HG03103 (cell line): ENCODE data around the gene RASA2.
"Not testable (repeated sequence)": the region's sequence is repeated elsewhere in the genome, so short reads cannot be mapped to it uniquely, and the experiment has no call there.

ENCODE experiments used
- ATAC-seq: cut with Tn5 transposase; IDR thresholded peaks from one replicate; pipeline ENCODE4 v1.9.1; 2021; ENCODE audit warnings: low read depth; ENCODE audit not compliant: unreplicated experiment

The RASA2 gene

GRCh38 chr3:141455603-141456300 is 31.1 kb upstream of the RASA2 start:
- no peak for ATAC-seq

DNA sequence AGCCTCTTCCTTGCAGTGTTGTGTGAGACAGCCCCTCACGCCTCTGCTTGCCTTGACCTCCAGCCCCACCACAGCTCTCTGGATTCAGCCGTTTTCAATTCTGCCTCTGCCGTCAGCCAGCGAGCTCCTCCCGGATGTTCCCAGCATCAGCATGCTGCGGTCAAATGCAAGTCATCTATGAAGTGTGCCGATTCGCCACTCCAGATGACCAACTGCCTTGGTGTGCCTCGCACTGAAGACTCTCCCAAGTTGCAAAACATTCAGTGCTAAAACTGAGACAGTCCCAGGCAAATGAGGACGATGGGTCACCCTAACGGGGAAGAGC is 30.6 kb upstream of the RASA2 start:
- ATAC-seq = no peak

GRCh38 chr3:141457624-141458236 is 29.1 kb upstream of the RASA2 start:
- no peak for ATAC-seq

GRCh38 chr3:141459008-141459407 is 27.8 kb upstream of the RASA2 start:
- ATAC-seq = no peak

GRCh38 chr3:141460097-141460704 is 26.6 kb upstream of the RASA2 start:
- peak; percentile 80 for ATAC-seq

DNA sequence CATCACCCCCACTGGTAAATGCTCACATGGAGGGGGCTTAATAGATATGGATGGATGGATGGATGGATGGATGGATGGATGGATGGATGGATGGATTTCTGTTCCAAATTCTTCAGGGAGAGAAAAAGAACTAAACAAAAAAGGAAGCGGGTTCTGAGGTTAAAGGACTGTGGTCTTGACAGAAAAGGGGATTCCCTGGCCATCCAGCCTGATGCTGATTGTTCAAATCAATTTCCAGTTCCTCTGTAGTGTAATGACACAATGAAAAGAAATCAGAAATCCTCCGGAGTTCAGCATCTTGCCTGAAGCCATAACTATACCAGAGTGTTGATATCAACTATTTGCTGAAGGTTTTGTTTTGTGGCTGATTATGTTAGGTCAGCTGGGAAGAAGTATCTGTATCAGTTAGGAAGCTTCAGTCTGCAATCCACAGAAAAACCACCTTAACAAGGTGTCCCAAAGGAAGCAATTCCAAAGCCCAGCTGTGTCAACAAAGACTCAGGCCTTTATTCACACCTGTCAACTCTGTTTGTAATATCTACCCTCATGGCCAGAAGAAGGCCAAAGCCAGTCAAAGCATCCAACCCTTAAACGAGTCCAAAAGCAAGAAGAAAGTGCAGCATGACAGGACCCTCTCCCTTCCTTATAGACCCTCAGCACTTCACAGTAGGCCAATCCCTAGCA is 24.5 kb upstream of the RASA2 start:
- no peak for ATAC-seq

DNA sequence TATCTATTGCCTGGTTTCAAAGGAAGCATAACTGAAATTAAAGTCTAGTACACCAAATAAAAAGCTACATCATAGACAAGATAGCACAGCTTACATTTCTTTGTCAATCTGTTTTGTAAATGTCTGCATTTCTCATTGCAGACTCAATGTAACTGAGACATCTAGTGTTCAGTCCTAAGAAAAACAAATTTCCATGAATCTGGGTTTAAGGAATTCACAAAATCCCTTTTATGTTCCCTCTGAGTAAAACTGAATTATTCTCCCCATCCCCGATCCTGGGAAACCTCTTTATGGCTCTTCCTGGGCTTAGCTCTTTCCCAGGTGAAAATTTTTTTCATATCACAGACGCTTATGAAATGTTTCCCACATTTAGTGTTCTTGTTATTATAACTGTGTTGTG is 21.6 kb upstream of the RASA2 start:
- ATAC-seq = no peak

GRCh38 chr3:141466633-141467169 is 20.1 kb upstream of the RASA2 start:
- ATAC-seq = no peak

DNA sequence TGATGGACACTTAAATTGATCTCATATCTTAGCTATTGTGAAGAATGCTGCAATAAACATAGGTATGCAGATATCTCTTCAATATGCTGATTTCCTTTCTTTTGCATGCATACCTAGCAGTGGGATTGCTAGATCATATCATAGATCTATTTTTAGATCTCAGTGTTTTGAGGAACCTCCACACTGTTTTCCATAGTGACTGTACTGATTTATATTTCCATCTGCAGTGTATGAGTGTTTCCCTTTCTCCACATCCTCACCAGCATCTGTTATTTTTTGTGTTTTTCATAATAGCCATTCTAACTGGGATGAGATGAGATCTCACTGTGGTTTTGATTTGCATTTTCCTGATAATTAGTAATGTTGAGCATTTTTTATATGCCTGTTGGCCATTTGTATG is 17.1 kb upstream of the RASA2 start:
- no peak for ATAC-seq

DNA sequence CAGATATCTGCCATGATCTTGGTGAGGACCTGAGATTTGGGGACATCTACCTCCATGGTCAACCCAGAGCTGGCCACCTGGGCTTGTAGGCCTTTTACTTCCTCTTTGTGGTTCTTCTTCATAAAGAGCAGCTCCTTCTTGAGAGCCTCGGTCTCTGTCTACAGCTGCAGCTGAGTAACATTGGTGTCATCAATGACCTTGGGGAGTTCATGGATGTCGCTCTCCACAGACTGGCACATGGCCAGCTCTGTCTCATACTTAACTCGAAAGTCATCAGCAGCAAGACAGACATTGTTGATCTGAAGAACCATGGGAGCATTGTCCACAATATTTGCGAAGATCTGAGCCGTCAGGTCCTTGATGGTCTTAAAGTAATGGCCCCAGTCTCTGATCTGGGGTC is 15.7 kb upstream of the RASA2 start:
- ATAC-seq = no peak

- ATAC-seq = no peak
Measured at GRCh38 chr3:141476033-141476432, 10.8 kb upstream of the RASA2 start.

GRCh38 chr3:141477224-141477623 is 9.6 kb upstream of the RASA2 start:
- no peak for ATAC-seq

GRCh38 chr3:141478139-141478538 is 8.7 kb upstream of the RASA2 start:
- no peak for ATAC-seq

DNA sequence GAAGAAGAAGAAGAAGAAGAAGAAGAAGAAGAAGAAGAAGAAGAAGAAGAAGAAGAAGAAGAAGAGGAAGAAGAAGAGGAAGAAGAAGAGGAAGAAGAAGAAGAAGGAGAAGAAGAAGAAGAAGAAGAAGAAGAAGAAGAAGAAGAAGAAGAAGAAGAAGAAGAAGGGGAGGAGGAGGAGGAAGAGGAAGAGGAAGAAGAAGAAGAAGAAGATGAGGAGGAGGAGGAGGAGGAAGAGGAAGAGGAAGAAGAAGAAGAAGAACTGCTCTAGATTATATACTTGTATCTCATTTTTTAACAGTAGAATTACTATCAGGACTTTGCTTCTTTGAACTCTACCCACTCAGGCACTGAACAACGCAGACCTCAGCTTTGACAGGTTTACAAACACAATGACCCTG is 8.0 kb upstream of the RASA2 start:
- not testable (repeated sequence) for ATAC-seq

DNA sequence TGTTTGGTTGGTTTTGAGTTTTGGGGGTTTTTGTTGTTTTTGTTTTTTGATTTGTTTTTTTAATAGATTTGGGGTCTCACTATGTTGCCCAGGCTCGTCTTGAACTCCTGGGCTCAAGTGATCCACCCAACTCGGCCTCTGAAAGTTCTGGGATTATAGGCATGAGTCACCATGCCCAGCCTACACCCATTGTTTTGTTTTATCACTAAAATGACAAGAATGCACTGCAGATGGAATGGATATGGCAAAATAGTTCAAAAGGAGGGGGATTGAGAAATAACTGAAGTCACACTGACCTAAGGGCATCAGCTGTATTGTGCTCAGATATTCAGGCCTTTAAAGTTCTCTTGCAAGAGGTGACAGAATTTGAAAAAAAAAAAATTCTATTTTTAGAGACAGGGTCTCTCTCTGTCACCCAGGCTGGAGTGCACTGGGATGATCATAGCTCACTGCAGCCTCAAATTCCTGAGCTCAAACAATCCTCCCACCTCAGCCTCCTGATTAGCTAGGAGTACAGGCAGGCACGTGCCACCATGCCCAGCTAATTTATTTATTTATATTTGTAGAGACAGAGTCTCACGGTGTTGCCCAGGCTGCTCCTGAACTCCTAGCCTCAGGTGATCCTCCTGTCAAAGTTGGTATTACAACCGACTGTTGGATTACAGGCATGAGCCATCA is 4.4 kb upstream of the RASA2 start:
- ATAC-seq = no peak

DNA sequence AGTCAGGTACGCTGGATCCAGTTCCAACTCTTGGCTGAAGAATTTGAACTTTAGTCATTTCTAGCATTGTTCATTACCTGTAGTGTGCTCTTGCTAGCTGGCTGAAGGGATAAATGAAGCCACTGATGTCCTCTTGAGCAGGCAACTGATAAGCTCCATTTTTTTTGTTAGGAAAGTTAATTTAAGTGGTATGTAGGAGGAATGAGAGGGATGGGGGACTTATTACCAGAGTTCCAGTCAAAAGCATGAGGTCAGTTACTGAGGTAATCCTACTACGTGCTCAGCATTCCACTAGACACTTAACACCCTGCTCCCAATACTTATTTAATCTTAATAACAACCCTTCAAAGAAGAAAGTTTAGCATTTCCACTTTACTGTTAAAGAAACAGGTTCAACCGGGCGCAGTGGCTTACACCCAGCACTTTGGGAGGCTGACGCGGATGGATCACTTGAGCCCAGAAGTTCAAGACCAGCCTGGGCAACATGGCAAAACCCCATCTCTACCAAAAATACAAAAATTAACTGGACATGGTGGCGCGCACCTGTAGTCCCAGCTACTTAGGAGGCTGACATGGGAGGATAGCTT is 2.0 kb upstream of the RASA2 start:
- no peak for ATAC-seq

- ATAC-seq = no peak
Measured at GRCh38 chr3:141485641-141486495, 959 bp upstream of the RASA2 start.

GRCh38 chr3:141486496-141486745 is 406 bp upstream of the RASA2 start:
- no peak for ATAC-seq

DNA sequence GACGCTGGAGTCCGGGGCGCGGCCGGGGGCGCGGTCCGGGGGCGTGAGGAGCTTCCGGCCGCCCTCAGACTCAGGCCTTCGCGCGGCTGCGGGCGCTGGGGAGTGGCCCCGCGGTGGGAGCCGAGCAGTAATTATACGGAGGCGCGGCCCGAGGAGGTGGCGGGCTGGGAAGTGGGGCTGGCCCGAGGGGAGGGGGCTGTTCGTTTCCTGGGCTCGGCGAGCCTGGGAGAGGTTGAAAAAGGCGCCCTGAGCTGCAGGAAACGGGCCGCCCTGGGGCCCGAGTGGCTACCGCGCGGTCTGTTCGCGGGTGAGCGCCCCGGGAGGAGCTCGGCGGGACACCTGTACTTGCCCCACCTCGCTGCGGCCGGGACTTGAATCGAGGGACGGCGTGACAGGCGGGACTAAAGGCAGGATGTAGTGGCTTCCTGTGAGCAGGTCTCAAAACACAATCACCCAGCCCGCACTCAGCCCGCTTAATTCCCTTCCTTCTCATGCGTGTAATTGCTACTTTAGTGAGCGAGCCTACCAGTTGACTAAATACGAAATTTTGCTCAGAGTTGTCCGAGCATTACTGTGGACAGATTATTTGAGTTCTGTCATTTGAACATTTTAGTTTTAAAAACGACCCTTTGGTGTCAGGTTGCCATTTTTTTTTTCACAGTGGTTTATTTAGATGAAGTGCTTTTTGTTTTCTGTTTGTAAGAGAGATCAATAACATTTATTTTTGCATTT is 860 bp downstream of the RASA2 start:
- ATAC-seq = peak; percentile 63
